Loucy (cell line): Measurements from ENCODE around the gene ATP8A1.

Source experiments
- H2AFZ ChIP-seq: fragments of 200-600 bp; sonication (generic); 2 replicates; pipeline ENCODE4 v1.6.0; 2016; ENCODE audit warnings: antibody characterized with exemption, mild to moderate bottlenecking, low read length, moderate library complexity
- H3F3A ChIP-seq: fragments of 200-600 bp; 2 replicates; pipeline ENCODE4 v1.6.0; 2016; ENCODE audit warnings: antibody characterized with exemption, low read depth, mild to moderate bottlenecking
- H3K27me3 ChIP-seq: fragments of 200-600 bp; sonication (generic); 2 replicates; pipeline ENCODE4 v1.6.1; 2014; ENCODE audit warnings: low read length, mild to moderate bottlenecking; ENCODE audit not compliant: insufficient read depth, poor library complexity, severe bottlenecking
- H3K36me3 ChIP-seq: fragments of 200-600 bp; sonication (generic); 2 replicates; pipeline ENCODE4 v1.6.1; 2016; ENCODE audit warnings: low read length; ENCODE audit not compliant: insufficient read depth
- H3K4me1 ChIP-seq: fragments of 200-600 bp; sonication (generic); 2 replicates; pipeline ENCODE4 v1.5.1; 2014; ENCODE audit warnings: low read length, mild to moderate bottlenecking; ENCODE audit not compliant: insufficient read depth, poor library complexity, severe bottlenecking
- H3K4me2 ChIP-seq: fragments of 200-600 bp; sonication (generic); 2 replicates; pipeline ENCODE4 v1.6.0; 2014; ENCODE audit warnings: antibody characterized with exemption, low read length, low read depth, mild to moderate bottlenecking; ENCODE audit not compliant: poor library complexity, severe bottlenecking
- H3K4me3 ChIP-seq: fragments of 200-600 bp; sonication (generic); 2 replicates; pipeline ENCODE4 v1.5.1; 2014; ENCODE audit warnings: low read length, mild to moderate bottlenecking, mixed read lengths; ENCODE audit not compliant: poor library complexity, severe bottlenecking
- H3K79me2 ChIP-seq: fragments of 200-600 bp; sonication (generic); 2 replicates; pipeline ENCODE4 v1.6.1; 2014; ENCODE audit warnings: low read length; ENCODE audit not compliant: insufficient read depth
- H3K9ac ChIP-seq: fragments of 200-600 bp; sonication (generic); 2 replicates; pipeline ENCODE4 v1.6.0; 2014; ENCODE audit warnings: mild to moderate bottlenecking, low read depth, low read length, moderate library complexity; ENCODE audit not compliant: poor library complexity, severe bottlenecking
- H3K9me2 ChIP-seq: fragments of 200-600 bp; sonication (generic); replicated peaks from 2 replicates; pipeline ENCODE4 v1.6.1; 2016; ENCODE audit warnings: low read depth, low read length, mixed read lengths
- H3K9me3 ChIP-seq: fragments of 200-600 bp; sonication (generic); 2 replicates; pipeline ENCODE4 v1.6.1; 2014; ENCODE audit warnings: mild to moderate bottlenecking, antibody characterized with exemption, low read length, low read depth; ENCODE audit not compliant: insufficient read depth
- H4K20me1 ChIP-seq: fragments of 200-600 bp; sonication (generic); 2 replicates; pipeline ENCODE4 v1.6.0; 2014; ENCODE audit warnings: antibody characterized with exemption, low read length, mild to moderate bottlenecking; ENCODE audit not compliant: insufficient read depth, poor library complexity, severe bottlenecking
- EZH2phosphoT487 ChIP-seq: fragments of 200-600 bp; IDR thresholded peaks from 2 replicates; pipeline ENCODE4 v1.6.1; 2018; ENCODE audit warnings: antibody characterized with exemption, mild to moderate bottlenecking, moderate library complexity, borderline replicate concordance
- TF ChIP-seq, protein P1 (sequence below): fragments of 200-600 bp; sonication (generic); conservative IDR thresholded peaks from 2 replicates; pipeline ENCODE4 v1.5.1; 2014; ENCODE audit warnings: mild to moderate bottlenecking, antibody characterized with exemption, low read length

ATP8A1 gene

DNA sequence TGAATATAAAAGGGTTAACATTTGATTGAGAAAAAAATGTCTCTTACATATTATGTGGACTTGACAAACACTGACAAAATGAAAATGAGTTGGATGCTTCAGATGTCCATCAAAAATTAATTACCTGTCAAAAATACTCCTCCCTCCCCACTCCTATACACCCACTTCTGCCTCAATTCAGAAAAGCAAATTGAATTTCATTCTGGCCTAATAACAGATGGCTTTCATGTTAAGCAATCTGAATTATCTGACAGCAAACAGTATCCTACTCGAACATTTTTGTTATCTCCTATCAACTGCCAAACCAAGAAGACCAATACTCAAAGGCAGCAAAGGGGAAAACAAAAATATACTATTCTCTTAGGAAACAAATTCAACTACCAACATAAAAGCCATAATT is 44.0 kb downstream of the ATP8A1 start:
- Histone ChIP-seq H3K9me2 (no peaks in the 10 kb centered on the region), H3K4me1 (no peaks in the 10 kb centered on the region), H3K4me3 (no peak overlapping the region), H3K27me3 (no peaks in the 10 kb centered on the region), H3K36me3 (peaks cover 47% of the 10 kb centered on the region), H4K20me1 (no peaks in the 10 kb centered on the region), H3K79me2 (no peaks in the 10 kb centered on the region), H3K9ac (no peak overlapping the region), H3K9me3 (no peaks in the 10 kb centered on the region), H3F3A (no peaks in the 10 kb centered on the region), H2AFZ (no peak overlapping the region), H3K4me2 (no peak overlapping the region)
- TF ChIP-seq, protein P1, sequence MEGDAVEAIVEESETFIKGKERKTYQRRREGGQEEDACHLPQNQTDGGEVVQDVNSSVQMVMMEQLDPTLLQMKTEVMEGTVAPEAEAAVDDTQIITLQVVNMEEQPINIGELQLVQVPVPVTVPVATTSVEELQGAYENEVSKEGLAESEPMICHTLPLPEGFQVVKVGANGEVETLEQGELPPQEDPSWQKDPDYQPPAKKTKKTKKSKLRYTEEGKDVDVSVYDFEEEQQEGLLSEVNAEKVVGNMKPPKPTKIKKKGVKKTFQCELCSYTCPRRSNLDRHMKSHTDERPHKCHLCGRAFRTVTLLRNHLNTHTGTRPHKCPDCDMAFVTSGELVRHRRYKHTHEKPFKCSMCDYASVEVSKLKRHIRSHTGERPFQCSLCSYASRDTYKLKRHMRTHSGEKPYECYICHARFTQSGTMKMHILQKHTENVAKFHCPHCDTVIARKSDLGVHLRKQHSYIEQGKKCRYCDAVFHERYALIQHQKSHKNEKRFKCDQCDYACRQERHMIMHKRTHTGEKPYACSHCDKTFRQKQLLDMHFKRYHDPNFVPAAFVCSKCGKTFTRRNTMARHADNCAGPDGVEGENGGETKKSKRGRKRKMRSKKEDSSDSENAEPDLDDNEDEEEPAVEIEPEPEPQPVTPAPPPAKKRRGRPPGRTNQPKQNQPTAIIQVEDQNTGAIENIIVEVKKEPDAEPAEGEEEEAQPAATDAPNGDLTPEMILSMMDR, result no peak
- no peak for TF ChIP-seq EZH2phosphoT487

DNA sequence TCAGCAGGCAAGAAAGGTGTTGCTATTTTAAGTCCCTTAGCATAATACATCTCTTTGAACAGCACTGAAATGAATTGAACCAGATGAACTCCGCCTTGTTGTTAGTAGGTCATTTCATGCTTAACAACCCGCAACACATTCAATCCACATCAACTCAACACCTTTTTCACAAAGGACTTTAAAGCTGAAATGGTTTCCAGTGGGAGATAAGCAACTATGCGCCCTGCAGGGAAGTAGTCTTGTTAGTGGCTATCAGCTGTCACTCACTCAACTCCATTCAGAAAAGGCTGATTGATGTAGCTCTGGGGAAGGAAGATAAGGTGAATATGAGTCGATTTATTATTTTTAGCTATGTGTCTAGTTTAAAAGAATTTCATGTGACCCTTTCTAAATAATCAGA is 46.0 kb downstream of the ATP8A1 start:
- Histone ChIP-seq H3K9me2 (no peaks in the 10 kb centered on the region), H3K9ac (no peak overlapping the region), H3K27me3 (no peaks in the 10 kb centered on the region), H3F3A (no peaks in the 10 kb centered on the region), H4K20me1 (no peaks in the 10 kb centered on the region), H3K4me3 (no peak overlapping the region), H3K4me2 (no peak overlapping the region), H3K9me3 (no peaks in the 10 kb centered on the region), H3K36me3 (peaks cover 45% of the 10 kb centered on the region), H3K4me1 (no peaks in the 10 kb centered on the region), H3K79me2 (no peaks in the 10 kb centered on the region), H2AFZ (no peak overlapping the region)
- TF ChIP-seq, protein P1, result no peak
- TF ChIP-seq EZH2phosphoT487, result no peak

DNA sequence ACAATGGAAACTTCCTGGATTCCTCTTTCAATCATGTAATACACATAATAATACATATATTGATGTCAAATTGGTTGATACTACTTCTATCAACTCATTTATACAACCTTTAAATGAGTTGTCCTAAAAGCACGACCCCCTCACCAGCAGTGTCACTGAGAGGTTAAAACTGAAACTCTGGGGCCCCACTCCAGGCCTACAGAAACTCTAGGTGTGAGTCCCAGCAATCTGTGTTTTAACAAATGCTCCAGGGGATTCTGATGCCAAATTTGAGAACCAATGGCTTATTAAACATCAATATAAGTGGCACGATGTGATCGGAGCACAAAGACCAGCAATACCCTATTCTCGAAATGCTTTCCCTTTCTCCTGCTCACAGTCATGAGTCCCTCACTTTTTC is 47.9 kb downstream of the ATP8A1 start:
- Histone ChIP-seq H4K20me1 (no peaks in the 10 kb centered on the region), H2AFZ (no peak overlapping the region), H3K4me1 (no peaks in the 10 kb centered on the region), H3K27me3 (no peaks in the 10 kb centered on the region), H3F3A (no peaks in the 10 kb centered on the region), H3K4me3 (no peak overlapping the region), H3K9me3 (no peaks in the 10 kb centered on the region), H3K79me2 (no peaks in the 10 kb centered on the region), H3K9ac (no peak overlapping the region), H3K4me2 (no peak overlapping the region), H3K9me2 (no peaks in the 10 kb centered on the region), H3K36me3 (peaks cover 28% of the 10 kb centered on the region; the same call in 1 of the 2 replicates)
- TF ChIP-seq EZH2phosphoT487, result no peak
- TF ChIP-seq, protein P1, result no peak
